WTC11 (cell line): ENCODE data around the gene ZFYVE26.

Source experiments
- AR ChIP-seq: fragments of 250-450 bp; sonication (Bioruptor Pico); IDR thresholded peaks from 2 replicates; pipeline ENCODE4 v1.9.0; 2021; ENCODE audit warnings: mild to moderate bottlenecking
- CREM ChIP-seq: sonication (generic); formaldehyde crosslinking; IDR thresholded peaks from 2 replicates; pipeline ENCODE4 v1.8.1; 2022; ENCODE audit warnings: mild to moderate bottlenecking, missing genetic modification reagents, moderate library complexity
- CTCF ChIP-seq: fragments of 200-600 bp; IDR thresholded peaks from 2 replicates; pipeline ENCODE4 v1.8.0; 2022; ENCODE audit warnings: antibody characterized with exemption
- E2F5 ChIP-seq: sonication (generic); formaldehyde crosslinking; IDR thresholded peaks from 2 replicates; pipeline ENCODE4 v1.8.1; 2022; ENCODE audit warnings: mild to moderate bottlenecking, moderate library complexity, missing genetic modification reagents
- EMX1 ChIP-seq: fragments of 250-450 bp; sonication (Bioruptor Pico); IDR thresholded peaks from 2 replicates; pipeline ENCODE4 v1.8.0; 2021; ENCODE audit warnings: mild to moderate bottlenecking
- ESRRA ChIP-seq: sonication (generic); formaldehyde crosslinking; IDR thresholded peaks from 2 replicates; pipeline ENCODE4 v1.8.1; 2022; ENCODE audit warnings: mild to moderate bottlenecking, missing genetic modification reagents, borderline replicate concordance
- ETV6 ChIP-seq: sonication (generic); formaldehyde crosslinking; IDR thresholded peaks from 2 replicates; pipeline ENCODE4 v1.8.1; 2022; ENCODE audit warnings: mild to moderate bottlenecking, missing genetic modification reagents
- IRF2 ChIP-seq: sonication (generic); formaldehyde crosslinking; IDR thresholded peaks from 2 replicates; pipeline ENCODE4 v1.8.0; 2022; ENCODE audit warnings: low read depth, missing genetic modification reagents, borderline replicate concordance
- JUN ChIP-seq: sonication (generic); formaldehyde crosslinking; IDR thresholded peaks from 2 replicates; pipeline ENCODE4 v1.8.0; 2023; ENCODE audit warnings: mild to moderate bottlenecking, missing genetic modification reagents
- KAT7 ChIP-seq: sonication (generic); formaldehyde crosslinking; IDR thresholded peaks from 2 replicates; pipeline ENCODE4 v1.8.1; 2023; ENCODE audit warnings: missing genetic modification reagents, mild to moderate bottlenecking, borderline replicate concordance
- NR1H2 ChIP-seq: sonication (generic); formaldehyde crosslinking; IDR thresholded peaks from 2 replicates; pipeline ENCODE4 v1.9.0; 2021; ENCODE audit warnings: mild to moderate bottlenecking, moderate library complexity, missing genetic modification reagents
- TF ChIP-seq, protein P1 (sequence below): sonication (generic); formaldehyde crosslinking; IDR thresholded peaks from 2 replicates; pipeline ENCODE4 v1.8.0; 2022; ENCODE audit warnings: mild to moderate bottlenecking, missing genetic modification reagents
- TF ChIP-seq, protein P2 (sequence below): sonication (generic); formaldehyde crosslinking; IDR thresholded peaks from 2 replicates; pipeline ENCODE4 v1.8.1; 2023; ENCODE audit warnings: mild to moderate bottlenecking, missing genetic modification reagents, borderline replicate concordance
- TF ChIP-seq, protein P3 (sequence below): sonication (generic); formaldehyde crosslinking; IDR thresholded peaks from 2 replicates; pipeline ENCODE4 v1.8.1; 2023; ENCODE audit warnings: mild to moderate bottlenecking, missing genetic modification reagents

DNA sequence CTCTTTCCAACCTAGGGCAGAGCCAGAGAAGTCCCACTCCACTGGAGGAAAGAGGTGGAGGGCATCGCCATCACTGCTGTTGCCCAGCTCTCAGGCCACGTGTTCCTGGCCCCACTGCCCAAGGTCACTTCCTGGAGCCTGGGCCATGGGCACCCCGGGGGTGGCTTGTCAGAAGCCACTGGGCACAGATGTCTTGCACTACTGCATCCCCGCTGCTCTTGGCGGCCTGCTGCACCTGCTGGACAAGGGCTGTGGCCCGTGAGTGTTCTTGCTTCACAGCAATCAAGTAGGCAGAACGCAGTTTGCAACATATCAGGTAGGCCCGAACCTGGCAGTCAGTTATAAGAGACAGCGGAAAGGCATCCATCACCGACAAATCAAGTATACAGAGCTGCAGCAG, 68.1 kb downstream of the ZFYVE26 start:
- TF ChIP-seq E2F5 (CRISPR knock-in tag) (no peak), NR1H2 (CRISPR knock-in tag) (no peak), CTCF (no peak), ETV6 (no peak), JUN (CRISPR knock-in tag) (no peak), EMX1 (CRISPR knock-in tag) (no peak), IRF2 (CRISPR knock-in tag) (no peak), CREM (no peak), KAT7 (CRISPR knock-in tag) (no peak), ESRRA (CRISPR knock-in tag) (no peak), AR (no peak)
- TF ChIP-seq, protein P1, sequence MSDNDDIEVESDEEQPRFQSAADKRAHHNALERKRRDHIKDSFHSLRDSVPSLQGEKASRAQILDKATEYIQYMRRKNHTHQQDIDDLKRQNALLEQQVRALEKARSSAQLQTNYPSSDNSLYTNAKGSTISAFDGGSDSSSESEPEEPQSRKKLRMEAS (CRISPR knock-in tag) = no peak
- TF ChIP-seq, protein P2, sequence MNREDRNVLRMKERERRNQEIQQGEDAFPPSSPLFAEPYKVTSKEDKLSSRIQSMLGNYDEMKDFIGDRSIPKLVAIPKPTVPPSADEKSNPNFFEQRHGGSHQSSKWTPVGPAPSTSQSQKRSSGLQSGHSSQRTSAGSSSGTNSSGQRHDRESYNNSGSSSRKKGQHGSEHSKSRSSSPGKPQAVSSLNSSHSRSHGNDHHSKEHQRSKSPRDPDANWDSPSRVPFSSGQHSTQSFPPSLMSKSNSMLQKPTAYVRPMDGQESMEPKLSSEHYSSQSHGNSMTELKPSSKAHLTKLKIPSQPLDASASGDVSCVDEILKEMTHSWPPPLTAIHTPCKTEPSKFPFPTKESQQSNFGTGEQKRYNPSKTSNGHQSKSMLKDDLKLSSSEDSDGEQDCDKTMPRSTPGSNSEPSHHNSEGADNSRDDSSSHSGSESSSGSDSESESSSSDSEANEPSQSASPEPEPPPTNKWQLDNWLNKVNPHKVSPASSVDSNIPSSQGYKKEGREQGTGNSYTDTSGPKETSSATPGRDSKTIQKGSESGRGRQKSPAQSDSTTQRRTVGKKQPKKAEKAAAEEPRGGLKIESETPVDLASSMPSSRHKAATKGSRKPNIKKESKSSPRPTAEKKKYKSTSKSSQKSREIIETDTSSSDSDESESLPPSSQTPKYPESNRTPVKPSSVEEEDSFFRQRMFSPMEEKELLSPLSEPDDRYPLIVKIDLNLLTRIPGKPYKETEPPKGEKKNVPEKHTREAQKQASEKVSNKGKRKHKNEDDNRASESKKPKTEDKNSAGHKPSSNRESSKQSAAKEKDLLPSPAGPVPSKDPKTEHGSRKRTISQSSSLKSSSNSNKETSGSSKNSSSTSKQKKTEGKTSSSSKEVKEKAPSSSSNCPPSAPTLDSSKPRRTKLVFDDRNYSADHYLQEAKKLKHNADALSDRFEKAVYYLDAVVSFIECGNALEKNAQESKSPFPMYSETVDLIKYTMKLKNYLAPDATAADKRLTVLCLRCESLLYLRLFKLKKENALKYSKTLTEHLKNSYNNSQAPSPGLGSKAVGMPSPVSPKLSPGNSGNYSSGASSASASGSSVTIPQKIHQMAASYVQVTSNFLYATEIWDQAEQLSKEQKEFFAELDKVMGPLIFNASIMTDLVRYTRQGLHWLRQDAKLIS (CRISPR knock-in tag) = no peak
- TF ChIP-seq, protein P3, sequence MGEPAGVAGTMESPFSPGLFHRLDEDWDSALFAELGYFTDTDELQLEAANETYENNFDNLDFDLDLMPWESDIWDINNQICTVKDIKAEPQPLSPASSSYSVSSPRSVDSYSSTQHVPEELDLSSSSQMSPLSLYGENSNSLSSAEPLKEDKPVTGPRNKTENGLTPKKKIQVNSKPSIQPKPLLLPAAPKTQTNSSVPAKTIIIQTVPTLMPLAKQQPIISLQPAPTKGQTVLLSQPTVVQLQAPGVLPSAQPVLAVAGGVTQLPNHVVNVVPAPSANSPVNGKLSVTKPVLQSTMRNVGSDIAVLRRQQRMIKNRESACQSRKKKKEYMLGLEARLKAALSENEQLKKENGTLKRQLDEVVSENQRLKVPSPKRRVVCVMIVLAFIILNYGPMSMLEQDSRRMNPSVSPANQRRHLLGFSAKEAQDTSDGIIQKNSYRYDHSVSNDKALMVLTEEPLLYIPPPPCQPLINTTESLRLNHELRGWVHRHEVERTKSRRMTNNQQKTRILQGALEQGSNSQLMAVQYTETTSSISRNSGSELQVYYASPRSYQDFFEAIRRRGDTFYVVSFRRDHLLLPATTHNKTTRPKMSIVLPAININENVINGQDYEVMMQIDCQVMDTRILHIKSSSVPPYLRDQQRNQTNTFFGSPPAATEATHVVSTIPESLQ (CRISPR knock-in tag) = no peak
